Loucy (cell line): ENCODE data around the gene BTC.

Experiments
- CTCF ChIP-seq: fragments of 200-600 bp; sonication (generic); conservative IDR thresholded peaks from 2 replicates; pipeline ENCODE4 v1.5.1; 2014; ENCODE audit warnings: mild to moderate bottlenecking, antibody characterized with exemption, low read length
- EZH2phosphoT487 ChIP-seq: fragments of 200-600 bp; IDR thresholded peaks from 2 replicates; pipeline ENCODE4 v1.6.1; 2018; ENCODE audit warnings: antibody characterized with exemption, mild to moderate bottlenecking, moderate library complexity, borderline replicate concordance

GRCh38 chr4:74738464-74739143 is 55.7 kb downstream of the BTC start:
- TF ChIP-seq CTCF, result no peak
- TF ChIP-seq EZH2phosphoT487, result no peak
